ENCODE results near the gene PPP6R2.

PPP6R2 gene

GRCh38 chr22:50342651-50343540, at the start of gene PPP6R2:
Gene PPP6R2, plus strand, starts transcription at chr22:50343327. Its CDS starts 50,582 bp downstream, at chr22:50393909.
- peak; percentile 65 for DNase-seq

DNA sequence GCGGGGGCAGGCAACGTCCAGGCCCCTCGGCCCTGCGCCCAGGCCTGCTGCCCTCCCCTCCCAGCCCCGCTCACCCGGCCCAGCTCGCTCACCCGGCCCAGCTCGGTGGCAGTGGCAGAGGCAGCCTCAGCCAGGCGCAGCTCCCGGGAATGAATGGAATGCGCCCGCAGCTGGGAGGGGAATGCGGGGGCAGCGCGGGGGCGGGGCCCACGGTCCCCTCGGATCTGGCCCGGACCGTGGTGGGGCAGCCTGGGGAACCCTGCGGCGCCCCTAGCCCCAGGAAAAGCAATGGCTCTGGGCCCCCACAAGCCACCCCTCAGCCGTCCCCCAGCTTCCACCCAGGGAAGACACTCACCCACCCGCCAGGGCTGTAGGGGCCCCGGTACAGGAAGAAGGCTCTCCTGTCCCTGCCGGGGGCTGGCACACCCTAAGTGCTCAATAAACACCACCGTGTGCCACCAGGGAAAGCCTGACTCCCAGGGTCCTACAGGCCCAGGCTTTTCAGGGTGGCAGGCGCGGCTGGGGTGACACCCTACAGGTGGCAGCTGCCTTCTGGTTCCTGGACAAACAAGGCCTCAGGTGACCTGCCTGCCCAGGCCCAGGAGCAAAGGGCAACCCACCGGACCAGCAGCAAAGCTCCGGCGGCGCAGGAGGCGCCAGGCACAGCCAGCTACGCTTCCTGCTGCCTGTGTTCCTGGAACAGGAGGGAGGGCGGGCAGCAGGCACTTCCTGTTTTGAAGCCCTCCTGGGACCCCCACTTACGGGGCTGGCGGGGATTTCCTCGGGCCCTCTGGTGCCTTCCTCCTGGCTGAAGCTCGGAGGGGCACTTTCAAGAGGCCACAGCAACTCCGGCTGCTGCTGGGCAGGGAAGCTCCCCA, 49.4 kb upstream of the PPP6R2 start:
- no peak for DNase-seq

DNA sequence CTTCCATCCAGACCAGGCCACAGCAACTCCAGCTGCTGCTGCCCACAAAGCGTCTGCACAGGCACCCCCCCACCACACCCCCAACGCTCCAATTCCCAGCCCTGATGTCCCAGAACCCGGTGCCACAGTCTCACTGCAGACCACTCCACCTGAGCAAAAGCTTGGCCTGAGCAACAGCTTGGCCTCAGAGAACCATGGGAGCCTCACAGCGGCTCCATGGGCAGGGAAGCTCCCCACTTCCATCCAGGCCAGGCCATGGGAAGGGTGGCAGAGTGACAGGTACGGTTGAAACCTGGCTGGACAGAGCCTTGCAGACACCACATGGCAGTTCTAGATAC, 48.8 kb upstream of the PPP6R2 start:
- DNase-seq: no peak

GRCh38 chr22:50296658-50297490, 46.3 kb upstream of the PPP6R2 start:
- no peak for DNase-seq

- no peak for DNase-seq
Observed at GRCh38 chr22:50297510-50298265, 45.4 kb upstream of the PPP6R2 start.

DNA sequence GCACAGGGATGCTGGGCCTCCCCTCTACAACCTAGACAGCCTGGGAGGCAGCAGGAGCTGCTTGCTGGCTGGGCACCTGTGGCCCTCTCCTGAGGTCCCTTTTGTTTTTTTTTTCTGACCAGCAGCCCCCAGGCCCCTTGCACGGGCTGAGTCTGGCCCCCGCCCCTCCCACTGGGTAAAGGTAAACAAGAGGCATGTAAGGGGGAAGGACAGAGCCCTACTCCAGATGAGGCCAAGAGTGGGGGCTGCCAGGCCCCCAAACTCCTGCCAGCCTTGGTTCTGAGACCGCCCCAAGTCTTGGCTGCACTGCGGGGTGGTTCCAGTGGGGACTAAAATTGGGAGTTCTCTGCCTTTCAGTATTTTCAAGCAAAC, 44.9 kb upstream of the PPP6R2 start:
- no peak for DNase-seq

- no peak for DNase-seq
Observed at GRCh38 chr22:50298937-50299784, 44.0 kb upstream of the PPP6R2 start.

DNA sequence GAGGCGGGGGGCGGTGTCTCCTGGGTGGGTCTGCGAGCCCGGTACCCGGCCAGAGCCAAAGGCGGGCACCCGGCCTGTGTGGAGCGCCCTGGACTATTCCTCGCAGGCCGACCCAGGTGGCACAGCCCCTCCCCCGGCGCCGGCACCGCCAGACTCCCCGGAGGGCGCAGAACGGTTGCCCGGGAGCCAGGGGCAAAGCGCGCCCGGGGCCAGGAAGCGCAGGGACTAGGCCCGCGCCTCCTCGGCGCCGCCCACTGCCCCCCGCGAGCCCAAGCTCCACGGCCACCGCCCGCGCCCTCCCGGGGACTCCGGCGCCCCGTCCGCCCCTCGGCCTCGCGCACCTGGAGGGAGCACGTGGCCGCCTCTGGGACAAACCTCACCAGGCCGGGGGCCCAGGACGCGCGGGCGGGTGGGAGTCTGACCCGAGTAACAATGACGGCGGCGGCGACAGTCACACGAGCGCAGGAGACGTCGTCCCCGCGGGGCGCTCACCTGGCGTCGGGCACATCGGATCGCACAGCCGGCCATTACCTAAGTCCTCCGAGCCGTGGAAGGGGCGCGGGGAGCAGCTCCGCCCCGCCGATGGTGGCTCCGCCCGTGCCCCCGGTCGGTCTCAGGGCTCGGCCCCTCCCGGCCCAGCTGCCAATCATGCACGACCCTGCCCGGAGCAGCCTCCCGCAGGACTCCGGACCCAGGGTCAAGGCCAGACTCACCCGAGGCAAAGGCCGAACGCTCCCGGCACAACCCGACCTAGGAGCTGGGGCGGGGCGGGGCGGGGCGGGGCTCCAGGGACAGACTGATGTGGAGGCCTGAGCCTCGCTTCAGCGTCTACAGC, 43.1 kb upstream of the PPP6R2 start:
- DNase-seq: no peak

GRCh38 chr22:50300620-50301257, 42.4 kb upstream of the PPP6R2 start:
- DNase-seq: no peak

GRCh38 chr22:50301581-50301991, 41.5 kb upstream of the PPP6R2 start:
- no peak for DNase-seq

DNA sequence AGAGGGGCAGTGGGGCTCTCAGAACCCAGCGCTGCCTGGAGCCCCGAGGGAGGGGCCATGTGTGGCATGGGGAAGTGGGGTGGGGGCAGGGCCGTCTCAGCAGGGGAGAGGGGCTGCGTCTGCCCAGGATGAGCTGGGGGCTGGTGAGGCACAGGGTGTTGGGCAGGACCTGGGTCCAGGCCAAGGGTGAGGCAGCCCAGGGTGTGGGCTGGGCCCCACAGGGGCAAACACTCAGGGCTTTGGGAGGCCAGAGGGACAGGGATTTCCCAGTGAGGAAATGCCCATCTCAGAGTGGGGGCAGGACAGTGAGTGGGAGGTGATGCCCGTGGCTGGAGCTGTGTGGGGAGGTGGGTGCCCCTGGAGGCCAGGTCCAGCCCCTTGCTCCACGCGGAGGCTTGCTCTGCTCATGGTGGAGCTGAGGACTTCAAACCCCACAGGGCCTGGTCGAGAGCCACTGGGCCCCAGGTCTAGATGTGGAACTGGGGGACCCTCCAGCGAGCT, 41.0 kb upstream of the PPP6R2 start:
- DNase-seq: no peak

DNA sequence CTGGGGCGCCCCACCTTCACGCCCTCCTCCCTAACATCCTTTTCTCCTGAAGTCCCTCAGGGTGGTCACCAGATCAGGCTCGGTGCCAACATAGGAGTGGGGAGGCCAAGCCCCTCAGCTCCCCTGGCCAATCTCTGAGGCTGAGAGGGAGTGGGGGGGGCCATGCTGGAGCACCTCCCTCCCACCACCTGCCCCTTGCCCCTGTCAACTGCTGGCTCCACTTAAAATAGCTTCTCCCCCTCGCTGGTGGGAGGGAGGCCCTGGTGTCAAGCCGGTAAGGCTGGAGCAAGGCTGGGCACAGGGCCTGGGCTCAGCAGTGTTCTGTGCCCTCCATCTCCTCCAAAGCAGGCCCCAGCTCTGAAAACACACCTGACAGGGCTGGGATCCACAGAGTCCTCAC, 40.6 kb upstream of the PPP6R2 start:
- DNase-seq: no peak

DNA sequence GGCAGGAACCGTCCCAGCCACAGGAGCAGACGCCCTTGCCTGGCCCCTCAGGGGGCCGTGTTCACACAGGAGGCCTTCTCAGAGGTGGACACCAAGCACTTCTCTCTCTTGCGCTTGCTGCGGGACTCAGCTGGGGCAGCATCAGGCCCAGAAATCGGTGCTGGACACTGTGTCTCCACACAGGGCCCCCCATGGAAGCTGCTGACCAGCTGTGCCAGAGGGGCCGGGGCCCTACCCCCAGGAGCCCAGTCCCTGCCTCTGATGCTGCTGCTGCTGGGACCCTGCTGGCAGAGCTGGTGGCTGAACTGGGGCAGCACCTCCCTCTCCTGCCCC, 39.6 kb upstream of the PPP6R2 start:
- no peak for DNase-seq

DNA sequence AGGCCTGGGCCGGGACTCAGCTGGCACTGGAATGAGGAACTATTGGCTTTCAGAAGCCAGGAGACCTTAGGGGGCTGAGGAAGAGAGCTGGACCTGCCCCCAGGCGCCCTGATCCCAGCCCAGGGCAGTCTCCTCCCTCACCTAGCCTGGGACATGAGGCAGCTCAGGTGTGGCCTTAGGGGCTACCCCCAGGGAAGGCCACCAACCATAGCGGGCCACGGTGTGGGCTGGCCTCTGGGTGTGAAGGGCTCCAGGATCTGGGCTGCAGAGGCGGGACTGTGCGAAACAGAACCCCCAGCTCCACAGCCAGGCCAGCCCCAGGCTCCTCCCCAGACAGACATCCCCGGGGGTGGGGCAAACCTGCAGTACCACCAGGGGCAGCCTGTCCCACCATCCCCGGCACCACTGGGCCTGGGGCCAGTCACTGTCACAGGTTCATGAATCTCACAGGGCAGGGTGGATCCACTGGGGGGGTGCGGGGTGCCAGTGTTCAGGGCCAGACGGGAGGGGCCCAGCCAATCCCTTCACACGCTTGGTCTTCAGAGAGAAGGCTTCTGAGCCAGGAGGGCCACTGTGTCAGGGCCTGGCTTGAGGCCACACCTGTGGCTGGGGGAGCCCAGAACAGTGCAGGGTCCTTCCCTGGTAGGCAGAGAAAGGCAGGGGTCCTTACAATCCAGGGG, 39.1 kb upstream of the PPP6R2 start:
- DNase-seq: no peak

GRCh38 chr22:50304528-50305392, 38.4 kb upstream of the PPP6R2 start:
- no peak for DNase-seq

- no peak for DNase-seq
Observed at GRCh38 chr22:50305393-50305922, 37.7 kb upstream of the PPP6R2 start.

- DNase-seq: peak; percentile 50
Observed at GRCh38 chr22:50305923-50306566, 37.1 kb upstream of the PPP6R2 start.

All from NCI-H2107 (cell line).